HepG2 (cell line): ENCODE data around the gene IGFALS. TPM values are rescaled to one million over a fixed set of nuclear protein-coding genes. Genes with fewer than 3 reads are reported as not detected.

Experiments used
- BCL6 ChIP-seq: IDR thresholded peaks from 2 replicates; pipeline ENCODE4 v1.6.1; 2016; ENCODE audit warnings: missing genetic modification reagents, missing compliant biosample characterization
- ESRRA ChIP-seq: sonication (generic); formaldehyde crosslinking; IDR thresholded peaks from 2 replicates; pipeline ENCODE4 v1.5.1; 2020; ENCODE audit warnings: mild to moderate bottlenecking, low read depth, missing genetic modification reagents
- KMT2B ChIP-seq: IDR thresholded peaks from 2 replicates; pipeline ENCODE4 v1.6.1; 2016; ENCODE audit warnings: missing genetic modification reagents, missing compliant biosample characterization
- NBN ChIP-seq: fragments of 450-650 bp; conservative IDR thresholded peaks from 2 replicates; pipeline ENCODE4 v1.6.1; 2017
- PAF1 ChIP-seq: IDR thresholded peaks from 2 replicates; pipeline ENCODE4 v1.6.1; 2016; ENCODE audit warnings: missing genetic modification reagents, missing compliant biosample characterization
- SALL1 ChIP-seq: sonication (generic); formaldehyde crosslinking; IDR thresholded peaks from 2 replicates; pipeline ENCODE4 v1.8.0; 2022; ENCODE audit warnings: mild to moderate bottlenecking, missing genetic modification reagents
- U2AF2 ChIP-seq: fragments of 200-400 bp; formaldehyde crosslinking; IDR thresholded peaks from 2 replicates; pipeline ENCODE4 v1.6.1; 2017; ENCODE audit warnings: low read depth, mild to moderate bottlenecking, low read length
- ZBED4 ChIP-seq: sonication (generic); formaldehyde crosslinking; IDR thresholded peaks from 2 replicates; pipeline ENCODE4 v1.4.0; 2020; ENCODE audit warnings: missing genetic modification reagents, borderline replicate concordance
- ZBTB46 ChIP-seq: sonication (generic); formaldehyde crosslinking; IDR thresholded peaks from 2 replicates; pipeline ENCODE4 v1.4.0; 2020; ENCODE audit warnings: mild to moderate bottlenecking, missing genetic modification reagents, borderline replicate concordance
- ZNF263 ChIP-seq: sonication (generic); formaldehyde crosslinking; IDR thresholded peaks from 2 replicates; pipeline ENCODE4 v1.4.0; 2020; ENCODE audit warnings: missing genetic modification reagents
- ZNF264 ChIP-seq: sonication (generic); formaldehyde crosslinking; IDR thresholded peaks from 2 replicates; pipeline ENCODE4 v1.4.0; 2020; ENCODE audit warnings: missing genetic modification reagents
- ZNF280D ChIP-seq: sonication (generic); formaldehyde crosslinking; IDR thresholded peaks from 2 replicates; pipeline ENCODE4 v1.5.1; 2020; ENCODE audit warnings: mild to moderate bottlenecking, missing genetic modification reagents
- ZNF30 ChIP-seq: sonication (generic); formaldehyde crosslinking; IDR thresholded peaks from 2 replicates; pipeline ENCODE4 v1.5.0; 2020; ENCODE audit warnings: mild to moderate bottlenecking, missing genetic modification reagents
- ZNF383 ChIP-seq: sonication (generic); formaldehyde crosslinking; IDR thresholded peaks from 2 replicates; pipeline ENCODE4 v1.4.0; 2020; ENCODE audit warnings: missing genetic modification reagents, mild to moderate bottlenecking, borderline replicate concordance
- ZNF414 ChIP-seq: sonication (generic); formaldehyde crosslinking; IDR thresholded peaks from 2 replicates; pipeline ENCODE4 v1.5.0; 2020; ENCODE audit warnings: missing genetic modification reagents
- ZNF430 ChIP-seq: sonication (generic); formaldehyde crosslinking; IDR thresholded peaks from 2 replicates; pipeline ENCODE4 v1.9.0; 2021; ENCODE audit warnings: mild to moderate bottlenecking, missing genetic modification reagents
- ZNF556 ChIP-seq: sonication (generic); formaldehyde crosslinking; IDR thresholded peaks from 2 replicates; pipeline ENCODE4 v1.4.0; 2020; ENCODE audit warnings: mild to moderate bottlenecking, missing genetic modification reagents, borderline replicate concordance
- polyA plus RNA-seq, 8 experiments: library from polyadenylated mRNA; depleted of rRNA in 3 of 8; stranded (reverse) in 7 of 8; unstranded in 1 of 8; fragments of >200 nt; fragmentation: Illumina TruSeq in 4 of 8; extraction: Trizol in 4 of 8; gene quantifications; 2 replicates each; pipeline versions ENCODE4 v1.2.1 to v1.2.3, GENCODE V29; 2011 to 2016; ENCODE audit warnings: low read depth in 4 of 8, missing spikeins in 1 of 8, mixed read lengths in 1 of 8; ENCODE audit not compliant: insufficient read depth in 1 of 8
- total RNA-seq, 5 experiments: library from RNA; depleted of rRNA; stranded (reverse); fragments of >200 nt; fragmentation: Illumina TruSeq; extraction: Trizol; gene quantifications; 2 replicates each; pipeline ENCODE4 v1.2.3, GENCODE V29; 2016; ENCODE audit warnings: low read depth in 1 of 5

Gene IGFALS
- total and polyA plus RNA-seq, 2 of the 13 experiments (the other 11 are each of a cell fraction or from before 2014, with no cell fraction given) = 0.34 to 2.4 TPM

GRCh38 chr16:1794221-1794871 is 841 bp upstream of the IGFALS start (continued):
- TF ChIP-seq ZBED4 (CRISPR knock-in tag) = no peak
- TF ChIP-seq ZNF280D (CRISPR knock-in tag) = peak; percentile 33; the same call in 1 of the 2 replicates
- no peak; the same call in 1 of the 2 replicates for TF ChIP-seq KMT2B (CRISPR knock-in tag)
- peak; percentile 17; the same call in 1 of the 2 replicates for TF ChIP-seq ESRRA (CRISPR knock-in tag)
- 0 out of 2 replicates have a peak, but pooled peaks have one; percentile 51 for TF ChIP-seq ZNF414 (CRISPR knock-in tag)
- no peak for TF ChIP-seq ZNF264
- no peak for TF ChIP-seq NBN
- TF ChIP-seq ZNF263 (CRISPR knock-in tag) = no peak
- TF ChIP-seq ZNF30 (CRISPR knock-in tag) = no peak
- TF ChIP-seq SALL1 (CRISPR knock-in tag) = peak; percentile 61; the same call in 1 of the 2 replicates
- TF ChIP-seq ZBTB46 (CRISPR knock-in tag) = no peak
- TF ChIP-seq ZNF430 (CRISPR knock-in tag) = no peak
- no peak for TF ChIP-seq ZNF383
- TF ChIP-seq ZNF556 (CRISPR knock-in tag) = no peak; the same call in 1 of the 2 replicates
- no peak for TF ChIP-seq PAF1 (CRISPR knock-in tag)
- peak; percentile 98 for TF ChIP-seq BCL6 (CRISPR knock-in tag)
- no peak for TF ChIP-seq U2AF2
